CD4-positive, alpha-beta memory T cell (primary cell): ENCODE measurements around the gene DNAJB11. TPM values are rescaled to one million over a fixed set of nuclear protein-coding genes. Genes with fewer than 3 reads are reported as not detected.

ENCODE experiments used
- CTCF ChIA-PET: fragments of 350-600 bp; sonication (Branson Sonifier 250); formaldehyde crosslinking; loops from one replicate; lab custom pipeline; 2021; ENCODE audit warnings: inconsistent platforms; ENCODE audit not compliant: partially characterized antibody; lab: Charles Lee
- POLR2A ChIA-PET: fragments of 350-600 bp; sonication (Branson Sonifier 250); formaldehyde crosslinking; loops from one replicate; lab custom pipeline; 2021; ENCODE audit not compliant: partially characterized antibody; lab: Charles Lee
- DNase-seq, 5 donors: peaks; one replicate each; pipeline versions ENCODE4 v3.0.0 to v3.0.0-alpha.2; 2020 to 2022; ENCODE audit warnings: mixed read lengths in 1 of 5
- H3K27ac ChIP-seq: one replicate; pipeline ENCODE4 v1.7.0; 2013; ENCODE audit warnings: low read depth, low read length
- H3K27me3 ChIP-seq: 2 replicates; pipeline ENCODE4 v1.7.0; 2013; ENCODE audit warnings: mild to moderate bottlenecking, low read length, moderate library complexity; ENCODE audit not compliant: insufficient read depth
- H3K36me3 ChIP-seq: 2 replicates; pipeline ENCODE4 v1.7.0; 2013; ENCODE audit warnings: mild to moderate bottlenecking, low read length, moderate library complexity; ENCODE audit not compliant: insufficient read depth
- H3K4me1 ChIP-seq: 2 replicates; pipeline ENCODE4 v1.7.0; 2013; ENCODE audit warnings: mild to moderate bottlenecking, low read length, moderate library complexity; ENCODE audit not compliant: insufficient read depth
- H3K4me3 ChIP-seq, 2 donors: one replicate each; pipeline ENCODE4 v1.7.0; 2013; ENCODE audit warnings: low read length in 2 of 2, mild to moderate bottlenecking in 1 of 2
- H3K9me3 ChIP-seq, 2 donors: one replicate each; pipeline ENCODE4 v1.7.0; 2013; ENCODE audit warnings: low read length in 2 of 2, control low read depth in 1 of 2; ENCODE audit not compliant: control insufficient read depth in 1 of 2
- H3K27ac Mint-ChIP-seq, 7 donors: one replicate each; pipeline ENCODE4 v1.8.0; 2020 to 2021; ENCODE audit warnings: mixed read lengths in 7 of 7, mild to moderate bottlenecking in 6 of 7, inconsistent platforms in 3 of 7, moderate library complexity in 3 of 7
- H3K27me3 Mint-ChIP-seq, 2 donors: one replicate each; pipeline ENCODE4 v1.8.0; 2020 to 2021; ENCODE audit warnings: mixed read lengths in 2 of 2
- H3K36me3 Mint-ChIP-seq, 2 donors: one replicate each; pipeline ENCODE4 v1.8.0; 2020 to 2021; ENCODE audit warnings: mixed read lengths in 2 of 2, inconsistent platforms in 1 of 2, mild to moderate bottlenecking in 1 of 2
- H3K4me1 Mint-ChIP-seq, 4 donors: one replicate each; pipeline ENCODE4 v1.8.0; 2020 to 2021; ENCODE audit warnings: mixed read lengths in 4 of 4, mild to moderate bottlenecking in 1 of 4
- H3K4me3 Mint-ChIP-seq, 8 donors: one replicate each; pipeline ENCODE4 v1.8.0; 2020 to 2021; ENCODE audit warnings: mixed read lengths in 8 of 8, mild to moderate bottlenecking in 7 of 8, moderate library complexity in 6 of 8, inconsistent platforms in 3 of 8
- H3K9me3 Mint-ChIP-seq, 8 donors: one replicate each; pipeline ENCODE4 v1.8.0; 2020 to 2021; ENCODE audit warnings: mixed read lengths in 8 of 8, mild to moderate bottlenecking in 5 of 8, inconsistent platforms in 3 of 8, moderate library complexity in 1 of 8
- intact Hi-C: fragments of 100-400 bp; cut with micrococcal nuclease; formaldehyde crosslinking; loops from one replicate; pipeline ENCODE4 v1.15.1; 2023
- polyA plus RNA-seq, 2 donors: library from polyadenylated mRNA; unstranded; fragments of 300-500 nt; fragmentation: Illumina TruSeq; gene quantifications; one replicate each; pipeline ENCODE4 v1.2.3, GENCODE V29; 2021
- total RNA-seq, 2 experiments: library from RNA; stranded (reverse); gene quantifications; one replicate each; pipeline ENCODE4 v1.2.3, GENCODE V29; 2021

The DNAJB11 gene
- total and polyA plus RNA-seq, 4 experiments from 2014 or later = 34.0 to 40.0 (median 38.1) TPM

GRCh38 chr3:186590580-186591295 is 20.2 kb downstream of the DNAJB11 start:
- peak overlapping the region in 2 of 7 donors; percentile 12 to 28 for H3K27ac Mint-ChIP-seq

GRCh38 chr3:186592682-186593081 is 22.2 kb downstream of the DNAJB11 start:
- no peaks in the 10 kb centered on the region for H3K36me3 Mint-ChIP-seq
- Histone ChIP-seq H3K4me3 (no peak overlapping the region), H3K27me3 (no peaks in the 10 kb centered on the region), H3K4me1 (peaks cover 14% of the 10 kb centered on the region), H3K9me3 (no peaks in the 10 kb centered on the region), H3K36me3 (no peaks in the 10 kb centered on the region), H3K27ac (no peak overlapping the region)
- intact Hi-C loops = no loop called here
- H3K4me1 Mint-ChIP-seq = peaks cover 7 to 23% (median 16%) of the 10 kb centered on the region in 4 donors
- ChIA-PET CTCF (interaction anchor here (24.2 kb wide), 1 partner anchor 20 kb away, joined by 255 read pairs; the partner anchor contains the start of gene AHSG), POLR2A (no interaction called here)
- no peak for DNase-seq
- peaks cover 0 to 2% of the 10 kb centered on the region in 2 donors for H3K27me3 Mint-ChIP-seq
- H3K4me3 Mint-ChIP-seq = no peak overlapping the region
- H3K27ac Mint-ChIP-seq = no peak overlapping the region
- H3K9me3 Mint-ChIP-seq = no peaks in the 10 kb centered on the region

More at GRCh38 chr3:186590580-186591295, 20.2 kb downstream of the DNAJB11 start:
- H3K4me1 ChIP-seq = peaks cover 14% of the 10 kb centered on the region
- H3K4me3 ChIP-seq = no peak overlapping the region
- no peaks in the 10 kb centered on the region for H3K27me3 ChIP-seq
- ChIA-PET CTCF (interaction anchor here (0.8 to 24.2 kb wide), 4 partner anchors 10 to 608 kb away, joined by 3 to 255 read pairs (median 4); partner anchors contain the start of gene AHSG), POLR2A (interaction anchor here (0.7 to 2.3 kb wide), 7 partner anchors 19 to 653 kb away, joined by 3 to 7 read pairs (median 3); partner anchors contain the start of genes DNAJB11, EIF4A2, TBCCD1 and TRA2B)
- Mint-ChIP-seq H3K9me3 (no peaks in the 10 kb centered on the region), H3K27me3 (no peaks in the 10 kb centered on the region), H3K4me1 (peaks cover 7 to 23% (median 16%) of the 10 kb centered on the region in 4 donors), H3K4me3 (peak overlapping the region in 1 of 8 donors; percentile 37), H3K36me3 (peaks cover 3 to 10% of the 10 kb centered on the region in 2 donors)
- no peak for DNase-seq
- H3K36me3 ChIP-seq = no peaks in the 10 kb centered on the region
- intact Hi-C loops = loop anchor here (1.0 to 2.0 kb wide), 2 partner anchors 20 to 27 kb away; partner anchors contain the start of gene DNAJB11
- H3K9me3 ChIP-seq = no peaks in the 10 kb centered on the region
- H3K27ac ChIP-seq = no peak overlapping the region

- intact Hi-C loops = no loop called here
- Histone ChIP-seq H3K4me1 (peaks cover 14% of the 10 kb centered on the region), H3K27me3 (no peaks in the 10 kb centered on the region), H3K36me3 (no peaks in the 10 kb centered on the region), H3K4me3 (no peak overlapping the region), H3K27ac (no peak overlapping the region), H3K9me3 (no peaks in the 10 kb centered on the region)
- no peak overlapping the region for H3K27ac Mint-ChIP-seq
- CTCF ChIA-PET = interaction anchor here (24.2 kb wide), 1 partner anchor 19 kb away, joined by 255 read pairs; the partner anchor contains the start of gene AHSG
- no peaks in the 10 kb centered on the region for H3K36me3 Mint-ChIP-seq
- H3K4me3 Mint-ChIP-seq = no peak overlapping the region
- peaks cover 7 to 21% (median 15%) of the 10 kb centered on the region in 4 donors for H3K4me1 Mint-ChIP-seq
- no peak for DNase-seq
- no peaks in the 10 kb centered on the region for H3K9me3 Mint-ChIP-seq
- POLR2A ChIA-PET = no interaction called here
- peaks cover 0 to 2% of the 10 kb centered on the region in 2 donors for H3K27me3 Mint-ChIP-seq
These were observed 23.3 kb downstream of the DNAJB11 start for GRCh38 chr3:186593862-186594261.

GRCh38 chr3:186594591-186595113 is 24.1 kb downstream of the DNAJB11 start:
- no peak for DNase-seq
- peaks cover 0 to 2% of the 10 kb centered on the region in 2 donors for H3K27me3 Mint-ChIP-seq
- no peaks in the 10 kb centered on the region for H3K9me3 Mint-ChIP-seq
- H3K4me1 Mint-ChIP-seq = peaks cover 7 to 16% (median 12%) of the 10 kb centered on the region in 4 donors
- Histone ChIP-seq H3K27me3 (no peaks in the 10 kb centered on the region), H3K36me3 (no peaks in the 10 kb centered on the region), H3K4me1 (peaks cover 11% of the 10 kb centered on the region), H3K4me3 (no peak overlapping the region), H3K9me3 (no peaks in the 10 kb centered on the region), H3K27ac (no peak overlapping the region)
- no peak overlapping the region for H3K27ac Mint-ChIP-seq
- H3K36me3 Mint-ChIP-seq = no peaks in the 10 kb centered on the region
- no peak overlapping the region for H3K4me3 Mint-ChIP-seq
- intact Hi-C loops = no loop called here
- ChIA-PET POLR2A (no interaction called here), CTCF (interaction anchor here (24.2 kb wide), 1 partner anchor 18 kb away, joined by 255 read pairs; the partner anchor contains the start of gene AHSG)

GRCh38 chr3:186596568-186597287 is 26.2 kb downstream of the DNAJB11 start:
- H3K4me1 Mint-ChIP-seq = peaks cover 0 to 2% (median 0%) of the 10 kb centered on the region in 4 donors
- Histone ChIP-seq H3K9me3 (no peaks in the 10 kb centered on the region), H3K4me3 (no peak overlapping the region), H3K27ac (no peak overlapping the region), H3K4me1 (no peaks in the 10 kb centered on the region), H3K36me3 (no peaks in the 10 kb centered on the region), H3K27me3 (no peaks in the 10 kb centered on the region)
- H3K9me3 Mint-ChIP-seq = no peaks in the 10 kb centered on the region
- POLR2A ChIA-PET = no interaction called here
- H3K4me3 Mint-ChIP-seq = peak overlapping the region in 1 of 8 donors; percentile 30
- H3K27me3 Mint-ChIP-seq = peaks cover 0 to 2% of the 10 kb centered on the region in 2 donors
- no peak overlapping the region for H3K27ac Mint-ChIP-seq
- no peak for DNase-seq
- intact Hi-C loops = no loop called here
- CTCF ChIA-PET = interaction anchor here (24.2 kb wide), 1 partner anchor 16 kb away, joined by 255 read pairs; the partner anchor contains the start of gene AHSG
- no peaks in the 10 kb centered on the region for H3K36me3 Mint-ChIP-seq

DNA sequence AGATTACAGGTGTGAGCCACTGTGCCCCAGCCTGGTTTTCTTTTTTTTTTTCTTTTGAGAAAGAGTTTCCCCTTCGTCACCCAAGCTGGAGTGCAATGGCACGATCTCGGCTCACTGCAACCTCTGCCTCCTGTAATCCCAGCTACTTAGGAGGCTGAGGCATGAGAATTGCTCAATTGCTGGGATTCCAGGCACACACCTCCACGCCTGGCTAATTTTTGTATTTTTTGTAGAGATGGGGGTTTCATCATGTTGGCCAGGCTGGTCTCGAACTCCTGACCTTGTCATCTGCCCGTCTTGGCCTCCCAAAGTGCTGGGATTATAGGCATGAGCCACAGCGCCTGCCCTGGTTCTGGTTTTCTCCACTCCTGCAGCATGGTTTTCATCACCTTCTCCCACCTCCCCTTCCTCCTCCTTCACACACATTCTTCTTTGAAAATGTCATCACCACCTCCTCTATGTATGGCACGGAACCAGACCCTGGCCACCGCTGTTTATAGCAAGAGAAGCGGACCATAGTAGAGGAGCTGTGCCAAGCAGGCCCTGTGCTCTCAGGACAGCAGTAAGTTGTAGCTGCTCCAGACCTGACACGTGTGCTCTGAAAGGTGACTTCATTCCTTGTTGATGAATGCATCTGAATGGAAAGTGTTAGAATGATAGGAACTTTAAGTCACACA is 27.7 kb downstream of the DNAJB11 start:
- H3K4me3 Mint-ChIP-seq = no peak overlapping the region
- intact Hi-C loops = no loop called here
- H3K4me1 ChIP-seq = no peaks in the 10 kb centered on the region
- no peaks in the 10 kb centered on the region for H3K27me3 ChIP-seq
- no peaks in the 10 kb centered on the region for H3K9me3 ChIP-seq
- H3K4me1 Mint-ChIP-seq = peaks cover 0 to 2% (median 0%) of the 10 kb centered on the region in 4 donors
- peaks cover 0 to 2% of the 10 kb centered on the region in 2 donors for H3K27me3 Mint-ChIP-seq
- H3K36me3 Mint-ChIP-seq = no peaks in the 10 kb centered on the region
- no peaks in the 10 kb centered on the region for H3K36me3 ChIP-seq
- no peak overlapping the region for H3K4me3 ChIP-seq
- no peak for DNase-seq
- ChIA-PET POLR2A (no interaction called here), CTCF (interaction anchor here (24.2 kb wide), 1 partner anchor 15 kb away, joined by 255 read pairs; the partner anchor contains the start of gene AHSG)
- no peak overlapping the region for H3K27ac ChIP-seq
- H3K9me3 Mint-ChIP-seq = no peaks in the 10 kb centered on the region
- no peak overlapping the region for H3K27ac Mint-ChIP-seq
